Coronary artery (tissue), 2 donors: ENCODE data around the gene KIDINS220.

Source experiments
- DNase-seq: peaks from one replicate; pipeline ENCODE4 v3.0.0-alpha.2; 2017; ENCODE audit warnings: low spot score
- H3K27ac ChIP-seq, 2 donors: fragments of 200-600 bp; sonication (generic); one replicate each; pipeline ENCODE4 v1.5.1; 2016 to 2019
- H3K4me3 ChIP-seq: fragments of 200-600 bp; sonication (generic); 2 replicates; pipeline ENCODE4 v1.5.1; 2016; ENCODE audit warnings: mild to moderate bottlenecking, moderate library complexity
- CTCF ChIP-seq: fragments of 200-600 bp; sonication (generic); IDR thresholded peaks from one replicate; pipeline ENCODE4 v1.5.1; 2019; ENCODE audit warnings: antibody characterized with exemption

Gene KIDINS220

DNA sequence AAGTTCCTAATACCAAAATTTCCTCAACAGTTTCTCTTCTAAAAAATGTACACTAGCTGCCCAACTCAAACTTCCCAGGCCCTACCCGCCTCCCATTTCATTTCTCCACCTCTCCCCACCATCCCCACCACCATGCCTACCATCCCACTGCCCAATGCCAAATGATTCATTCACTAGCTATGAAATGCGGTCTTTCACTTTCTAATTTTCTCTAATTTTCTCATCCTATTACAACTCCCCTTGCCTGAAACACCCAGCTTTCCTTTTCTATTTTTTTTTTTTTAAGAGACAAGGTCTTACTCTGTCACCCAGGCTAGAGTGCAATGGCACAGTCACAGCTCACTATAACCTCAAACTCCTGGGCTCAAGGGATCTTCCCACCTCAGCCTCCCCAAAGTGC, 38.4 kb downstream of the KIDINS220 start:
- H3K4me3 ChIP-seq = no peak overlapping the region
- TF ChIP-seq CTCF = no peak
- DNase-seq = no peak
- H3K27ac ChIP-seq = no peak overlapping the region

DNA sequence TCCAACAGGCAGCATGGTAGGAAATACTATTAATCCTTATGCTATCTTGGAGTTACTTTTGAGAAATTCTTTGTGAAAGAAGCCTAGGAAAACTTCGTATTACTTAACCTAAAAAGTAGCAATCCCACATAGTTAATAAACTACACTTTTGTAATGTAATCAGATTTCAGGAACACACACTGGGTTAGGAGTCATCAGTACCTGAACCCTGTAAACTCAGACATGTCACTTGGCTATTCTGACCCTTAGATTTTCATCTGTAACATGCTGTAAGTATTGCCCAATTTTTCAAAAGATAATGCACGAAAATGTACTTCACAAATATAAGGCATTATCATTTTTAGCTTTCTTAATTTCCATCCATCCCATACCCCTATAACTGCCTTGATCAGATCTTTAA, 39.0 kb downstream of the KIDINS220 start:
- no peak overlapping the region for H3K4me3 ChIP-seq
- no peak overlapping the region for H3K27ac ChIP-seq
- DNase-seq = no peak
- TF ChIP-seq CTCF = no peak

- TF ChIP-seq CTCF = no peak
- Histone ChIP-seq H3K4me3 (no peak overlapping the region), H3K27ac (no peak overlapping the region)
- no peak for DNase-seq
These were observed 39.7 kb downstream of the KIDINS220 start for GRCh38 chr2:8797682-8798081.

GRCh38 chr2:8796878-8797550, 40.4 kb downstream of the KIDINS220 start:
- H3K4me3 ChIP-seq = no peak overlapping the region
- no peak overlapping the region for H3K27ac ChIP-seq
- no peak for DNase-seq
- TF ChIP-seq CTCF = no peak

- DNase-seq = no peak
These were observed 41.0 kb downstream of the KIDINS220 start for GRCh38 chr2:8796315-8796848.

DNA sequence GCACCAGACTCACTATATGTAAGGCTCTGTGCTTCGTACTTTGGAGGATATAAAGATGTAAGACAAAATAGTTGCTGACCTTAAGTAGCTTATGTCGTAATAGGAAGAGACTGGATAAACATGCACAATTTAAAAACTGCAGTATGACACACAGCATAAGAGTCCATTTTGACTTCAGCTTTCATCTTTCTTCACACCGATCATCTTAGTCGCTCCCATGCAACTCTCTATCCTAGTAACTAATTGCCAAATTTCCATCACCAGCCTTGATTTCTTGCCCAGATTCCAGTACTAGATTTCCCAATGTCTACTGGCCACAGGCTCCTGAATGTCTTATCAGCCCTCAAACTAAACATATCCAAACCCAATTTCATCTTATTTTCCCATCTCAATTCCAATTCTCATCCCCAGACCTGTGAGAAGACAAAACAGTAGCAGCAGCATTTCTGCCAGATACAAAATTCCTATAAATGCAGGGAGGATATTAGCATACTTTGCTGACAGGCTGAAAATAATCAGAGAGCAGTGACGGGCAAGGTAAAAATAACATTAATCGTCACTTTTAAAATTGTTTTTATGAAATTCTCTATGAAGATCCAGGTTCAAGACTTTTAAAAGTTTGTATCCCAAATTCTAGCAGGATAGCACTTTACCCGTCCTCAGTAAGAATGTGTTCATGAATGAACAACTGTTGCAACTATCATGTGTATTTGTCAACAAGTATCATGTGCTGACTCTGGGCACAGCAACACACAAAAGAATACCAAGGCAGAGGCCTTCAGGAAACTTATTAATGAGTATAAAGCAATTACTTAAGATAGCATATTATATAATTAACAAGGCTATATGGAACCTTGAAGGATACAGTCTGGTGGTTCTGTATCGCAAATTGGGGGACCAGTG, 42.2 kb downstream of the KIDINS220 start:
- no peak for TF ChIP-seq CTCF
- Histone ChIP-seq H3K27ac (no peak overlapping the region), H3K4me3 (no peak overlapping the region)
- DNase-seq = no peak

More at GRCh38 chr2:8796315-8796848, 41.0 kb downstream of the KIDINS220 start:
- no peak overlapping the region for H3K4me3 ChIP-seq
- TF ChIP-seq CTCF = no peak
- H3K27ac ChIP-seq = no peak overlapping the region
